ENCODE measurements around the gene PSMD8. TPM values are rescaled to one million over a fixed set of nuclear protein-coding genes. Genes with fewer than 3 reads are reported as not detected.

Gene PSMD8
- polyA plus RNA-seq, 4 donors: 133 to 182 (median 148) TPM

GRCh38 chr19:38376576-38376975, 2.2 kb downstream of the PSMD8 start:
- Histone ChIP-seq H3K36me3 (ENCODE audit: control insufficient read depth in 3 of 3, insufficient read depth in 2 of 3, low read depth in 1 of 3, low read length in 3 of 3) (peaks cover 6 to 55% (median 16%) of the 10 kb centered on the region in 3 donors), H3K27ac (ENCODE audit: low read depth in 1 of 3, low read length in 2 of 3) (no peak overlapping the region), H3K27me3 (ENCODE audit: control insufficient read depth in 3 of 3, insufficient read depth in 3 of 3, low read length in 3 of 3) (no peaks in the 10 kb centered on the region), H3K4me1 (ENCODE audit: control insufficient read depth in 3 of 3, insufficient read depth in 2 of 3, low read depth in 1 of 3, low read length in 2 of 3) (peaks cover 0 to 14% (median 5%) of the 10 kb centered on the region in 3 donors), H3K4me3 (ENCODE audit: low read depth in 1 of 3, low read length in 3 of 3) (no peak overlapping the region), H3K9me3 (ENCODE audit: control insufficient read depth in 2 of 2, insufficient read depth in 1 of 2, low read depth in 1 of 2, low read length in 1 of 2) (no peaks in the 10 kb centered on the region)
- FAIRE-seq (no peak), DNase-seq (no peak)
- 82 to 86% (median 85%) methylated on average over 3 of the region's 3 CpGs for WGBS, 3 donors

GRCh38 chr19:38377052-38377451, 2.7 kb downstream of the PSMD8 start:
- Histone ChIP-seq H3K4me1 (ENCODE audit: control insufficient read depth in 3 of 3, insufficient read depth in 2 of 3, low read depth in 1 of 3, low read length in 2 of 3) (peaks cover 0 to 14% (median 5%) of the 10 kb centered on the region in 3 donors), H3K4me3 (ENCODE audit: low read depth in 1 of 3, low read length in 3 of 3) (no peak overlapping the region), H3K27me3 (ENCODE audit: control insufficient read depth in 3 of 3, insufficient read depth in 3 of 3, low read length in 3 of 3) (no peaks in the 10 kb centered on the region), H3K27ac (ENCODE audit: low read depth in 1 of 3, low read length in 2 of 3) (no peak overlapping the region), H3K9me3 (ENCODE audit: control insufficient read depth in 2 of 2, insufficient read depth in 1 of 2, low read depth in 1 of 2, low read length in 1 of 2) (no peaks in the 10 kb centered on the region), H3K36me3 (ENCODE audit: control insufficient read depth in 3 of 3, insufficient read depth in 2 of 3, low read depth in 1 of 3, low read length in 3 of 3) (peaks cover 6 to 60% (median 21%) of the 10 kb centered on the region in 3 donors)
- FAIRE-seq (no peak), DNase-seq (no peak)
- WGBS, 3 donors: 97 to 99% (median 99%) methylated on average over 4 of the region's 4 CpGs

GRCh38 chr19:38378866-38379265, 4.5 kb downstream of the PSMD8 start:
- H3K36me3 ChIP-seq (ENCODE audit: control insufficient read depth in 3 of 3, insufficient read depth in 2 of 3, low read depth in 1 of 3, low read length in 3 of 3): peaks cover 12 to 76% (median 27%) of the 10 kb centered on the region in 3 donors
- 95 to 97% (median 97%) methylated on average over 10 of the region's 10 CpGs for WGBS, 3 donors
- H3K9me3 ChIP-seq (ENCODE audit: control insufficient read depth in 2 of 2, insufficient read depth in 1 of 2, low read depth in 1 of 2, low read length in 1 of 2): no peaks in the 10 kb centered on the region
- FAIRE-seq: no peak
- no peaks in the 10 kb centered on the region for H3K27me3 ChIP-seq (ENCODE audit: control insufficient read depth in 3 of 3, insufficient read depth in 3 of 3, low read length in 3 of 3)
- H3K4me1 ChIP-seq (ENCODE audit: control insufficient read depth in 3 of 3, insufficient read depth in 2 of 3, low read depth in 1 of 3, low read length in 2 of 3): peaks cover 0 to 14% (median 5%) of the 10 kb centered on the region in 3 donors
- no peak overlapping the region for H3K4me3 ChIP-seq (ENCODE audit: low read depth in 1 of 3, low read length in 3 of 3)
- no peak overlapping the region for H3K27ac ChIP-seq (ENCODE audit: low read depth in 1 of 3, low read length in 2 of 3)
- no peak for DNase-seq

- H3K27me3 ChIP-seq (ENCODE audit: control insufficient read depth in 3 of 3, insufficient read depth in 3 of 3, low read length in 3 of 3): peaks cover 0 to 8% (median 0%) of the 10 kb centered on the region in 3 donors
- H3K4me1 ChIP-seq (ENCODE audit: control insufficient read depth in 3 of 3, insufficient read depth in 2 of 3, low read depth in 1 of 3, low read length in 2 of 3): peaks cover 0 to 8% (median 2%) of the 10 kb centered on the region in 3 donors
- H3K9me3 ChIP-seq (ENCODE audit: control insufficient read depth in 2 of 2, insufficient read depth in 1 of 2, low read depth in 1 of 2, low read length in 1 of 2): no peaks in the 10 kb centered on the region
- no peak for DNase-seq
- H3K4me3 ChIP-seq (ENCODE audit: low read depth in 1 of 3, low read length in 3 of 3): no peak overlapping the region
- WGBS, 3 donors: 89 to 95% (median 93%) methylated on average over 9 of the region's 9 CpGs
- no peak for FAIRE-seq
- peaks cover 15 to 88% (median 27%) of the 10 kb centered on the region in 3 donors for H3K36me3 ChIP-seq (ENCODE audit: control insufficient read depth in 3 of 3, insufficient read depth in 2 of 3, low read depth in 1 of 3, low read length in 3 of 3)
- H3K27ac ChIP-seq (ENCODE audit: low read depth in 1 of 3, low read length in 2 of 3): no peak overlapping the region
These were observed 6.8 kb downstream of the PSMD8 start for GRCh38 chr19:38381138-38381537.

- 83 to 91% (median 89%) methylated on average over 10 of the region's 10 CpGs for WGBS, 3 donors
- Histone ChIP-seq H3K27ac (ENCODE audit: low read depth in 1 of 3, low read length in 2 of 3) (no peak overlapping the region), H3K4me1 (ENCODE audit: control insufficient read depth in 3 of 3, insufficient read depth in 2 of 3, low read depth in 1 of 3, low read length in 2 of 3) (peaks cover 2 to 22% (median 3%) of the 10 kb centered on the region in 3 donors), H3K36me3 (ENCODE audit: control insufficient read depth in 3 of 3, insufficient read depth in 2 of 3, low read depth in 1 of 3, low read length in 3 of 3) (peaks cover 15 to 72% (median 27%) of the 10 kb centered on the region in 3 donors), H3K27me3 (ENCODE audit: control insufficient read depth in 3 of 3, insufficient read depth in 3 of 3, low read length in 3 of 3) (peaks cover 0 to 27% (median 0%) of the 10 kb centered on the region in 3 donors), H3K9me3 (ENCODE audit: control insufficient read depth in 2 of 2, insufficient read depth in 1 of 2, low read depth in 1 of 2, low read length in 1 of 2) (no peaks in the 10 kb centered on the region), H3K4me3 (ENCODE audit: low read depth in 1 of 3, low read length in 3 of 3) (no peak overlapping the region)
- DNase-seq: no peak
- FAIRE-seq: no peak
These were observed 8.8 kb downstream of the PSMD8 start for GRCh38 chr19:38383184-38383583.

- DNase-seq: no peak
- no peak for FAIRE-seq
- Histone ChIP-seq H3K9me3 (ENCODE audit: control insufficient read depth in 2 of 2, insufficient read depth in 1 of 2, low read depth in 1 of 2, low read length in 1 of 2) (no peaks in the 10 kb centered on the region), H3K27me3 (ENCODE audit: control insufficient read depth in 3 of 3, insufficient read depth in 3 of 3, low read length in 3 of 3) (peaks cover 0 to 31% (median 0%) of the 10 kb centered on the region in 3 donors), H3K36me3 (ENCODE audit: control insufficient read depth in 3 of 3, insufficient read depth in 2 of 3, low read depth in 1 of 3, low read length in 3 of 3) (peaks cover 14 to 71% (median 27%) of the 10 kb centered on the region in 3 donors), H3K4me1 (ENCODE audit: control insufficient read depth in 3 of 3, insufficient read depth in 2 of 3, low read depth in 1 of 3, low read length in 2 of 3) (peaks cover 2 to 25% (median 6%) of the 10 kb centered on the region in 3 donors), H3K27ac (ENCODE audit: low read depth in 1 of 3, low read length in 2 of 3) (no peak overlapping the region), H3K4me3 (ENCODE audit: low read depth in 1 of 3, low read length in 3 of 3) (no peak overlapping the region)
- 88 to 100% (median 99%) methylated on average over 2 of the region's 2 CpGs for WGBS, 3 donors
These were observed 9.4 kb downstream of the PSMD8 start for GRCh38 chr19:38383743-38384142.

GRCh38 chr19:38384209-38385027, 10.0 kb downstream of the PSMD8 start:
- DNase-seq: peak; percentile 33 to 48
- Histone ChIP-seq H3K27me3 (ENCODE audit: control insufficient read depth in 3 of 3, insufficient read depth in 3 of 3, low read length in 3 of 3) (peaks cover 0 to 38% (median 0%) of the 10 kb centered on the region in 3 donors), H3K27ac (ENCODE audit: low read depth in 1 of 3, low read length in 2 of 3) (no peak overlapping the region), H3K4me1 (ENCODE audit: control insufficient read depth in 3 of 3, insufficient read depth in 2 of 3, low read depth in 1 of 3, low read length in 2 of 3) (peaks cover 2 to 31% (median 12%) of the 10 kb centered on the region in 3 donors), H3K36me3 (ENCODE audit: control insufficient read depth in 3 of 3, insufficient read depth in 2 of 3, low read depth in 1 of 3, low read length in 3 of 3) (peaks cover 12 to 65% (median 22%) of the 10 kb centered on the region in 3 donors), H3K4me3 (ENCODE audit: low read depth in 1 of 3, low read length in 3 of 3) (no peak overlapping the region), H3K9me3 (ENCODE audit: control insufficient read depth in 2 of 2, insufficient read depth in 1 of 2, low read depth in 1 of 2, low read length in 1 of 2) (no peaks in the 10 kb centered on the region)
- 78 to 86% (median 79%) methylated on average over 10 of the region's 10 CpGs for WGBS, 3 donors
- no peak for FAIRE-seq

- H3K4me1 ChIP-seq (ENCODE audit: control insufficient read depth in 3 of 3, insufficient read depth in 2 of 3, low read depth in 1 of 3, low read length in 2 of 3): peaks cover 2 to 31% (median 12%) of the 10 kb centered on the region in 3 donors
- DNase-seq (no peak), FAIRE-seq (no peak)
- WGBS, 3 donors: 78 to 87% (median 87%) methylated on average over 35 to 40 of the region's 40 CpGs
- H3K36me3 ChIP-seq (ENCODE audit: control insufficient read depth in 3 of 3, insufficient read depth in 2 of 3, low read depth in 1 of 3, low read length in 3 of 3): peaks cover 12 to 57% (median 21%) of the 10 kb centered on the region in 3 donors
- no peaks in the 10 kb centered on the region for H3K9me3 ChIP-seq (ENCODE audit: control insufficient read depth in 2 of 2, insufficient read depth in 1 of 2, low read depth in 1 of 2, low read length in 1 of 2)
- H3K4me3 ChIP-seq (ENCODE audit: low read depth in 1 of 3, low read length in 3 of 3): peak overlapping the region in 1 of 3 donors; percentile 64
- H3K27ac ChIP-seq (ENCODE audit: low read depth in 1 of 3, low read length in 2 of 3): no peak overlapping the region
- peaks cover 0 to 46% (median 0%) of the 10 kb centered on the region in 3 donors for H3K27me3 ChIP-seq (ENCODE audit: control insufficient read depth in 3 of 3, insufficient read depth in 3 of 3, low read length in 3 of 3)
These were observed 10.9 kb downstream of the PSMD8 start for GRCh38 chr19:38385057-38385803.
